HG03175 (cell line): ENCODE data around the gene DCAF11.

ENCODE experiments used
- ATAC-seq: cut with Tn5 transposase; IDR thresholded peaks from one replicate; pipeline ENCODE4 v1.9.1; 2021; ENCODE audit warnings: mild to moderate bottlenecking, moderate library complexity; ENCODE audit not compliant: unreplicated experiment

Gene DCAF11

GRCh38 chr14:24078146-24078545 is 36.4 kb upstream of the DCAF11 start:
- no peak for ATAC-seq

GRCh38 chr14:24079491-24080141 is 35.0 kb upstream of the DCAF11 start:
- no peak for ATAC-seq

DNA sequence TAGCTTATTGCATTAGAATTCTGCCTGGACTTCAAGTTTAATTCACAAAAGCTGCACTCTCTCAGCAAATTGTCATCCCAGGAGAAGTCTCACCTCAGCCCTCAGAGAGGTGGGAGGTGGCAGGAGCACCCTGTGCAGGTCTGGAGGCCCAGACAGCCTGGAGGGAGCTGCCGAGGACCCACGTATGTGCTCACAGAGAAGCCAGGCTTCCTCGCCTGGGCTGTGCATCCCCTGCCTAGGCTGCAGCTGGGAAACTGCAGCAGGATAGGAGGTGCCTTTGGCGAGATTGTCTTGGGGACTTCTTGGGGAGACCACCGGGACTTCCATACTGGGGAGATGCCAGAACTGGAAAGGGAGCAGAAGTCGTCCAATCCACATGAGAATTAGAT is 34.4 kb upstream of the DCAF11 start:
- no peak for ATAC-seq

DNA sequence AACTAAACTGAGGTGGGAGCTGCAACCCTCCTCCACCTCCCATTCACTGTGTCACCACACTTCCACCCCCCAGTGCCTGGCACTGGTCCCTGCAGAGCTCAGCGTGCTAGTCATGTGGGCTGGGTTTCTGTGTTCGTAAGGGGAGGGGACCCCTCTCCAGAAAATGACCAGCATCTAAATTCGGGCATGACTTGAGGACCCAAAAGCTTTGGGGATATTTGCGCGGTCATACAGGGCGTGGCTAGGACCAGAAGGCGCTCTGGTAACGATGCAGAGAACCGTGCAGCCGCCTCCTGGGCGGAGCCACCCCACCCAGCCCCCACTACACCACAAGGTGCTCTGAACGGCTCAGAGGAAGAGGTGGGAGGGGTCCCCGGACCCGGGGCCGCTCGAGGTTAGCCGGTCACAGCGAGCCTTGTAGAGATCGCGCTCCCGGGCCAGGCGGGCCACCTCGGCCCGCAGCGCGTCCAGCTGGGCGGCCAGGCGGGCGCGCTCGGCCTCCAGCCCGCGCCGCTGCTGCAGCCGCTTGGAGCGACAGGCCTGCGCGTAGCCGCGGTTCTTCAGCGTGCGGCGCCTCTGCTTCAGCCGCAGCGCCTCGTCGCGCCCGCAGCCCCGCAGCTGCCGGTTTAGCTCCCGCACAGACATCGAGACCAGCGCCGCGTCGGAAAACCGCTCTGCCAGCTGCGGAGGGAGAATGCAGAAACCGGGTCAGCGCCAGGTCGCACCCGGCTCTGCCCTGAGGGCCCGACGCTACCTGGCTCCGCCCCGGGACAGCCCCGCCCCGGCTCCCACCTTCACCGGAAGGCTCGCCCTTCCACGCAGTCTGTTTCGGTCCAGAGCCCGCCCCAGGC is 33.5 kb upstream of the DCAF11 start:
- ATAC-seq, result peak; percentile 80

- no peak for ATAC-seq
Observed at GRCh38 chr14:24081739-24082211, 32.8 kb upstream of the DCAF11 start.

- no peak for ATAC-seq
Observed at GRCh38 chr14:24082411-24083080, 32.0 kb upstream of the DCAF11 start.

GRCh38 chr14:24083462-24083861 is 31.1 kb upstream of the DCAF11 start:
- ATAC-seq, result no peak

- no peak for ATAC-seq
Observed at GRCh38 chr14:24084440-24084839, 30.1 kb upstream of the DCAF11 start.

GRCh38 chr14:24085215-24085614 is 29.4 kb upstream of the DCAF11 start:
- no peak for ATAC-seq

- no peak for ATAC-seq
Observed at GRCh38 chr14:24086193-24086955, 28.2 kb upstream of the DCAF11 start.

DNA sequence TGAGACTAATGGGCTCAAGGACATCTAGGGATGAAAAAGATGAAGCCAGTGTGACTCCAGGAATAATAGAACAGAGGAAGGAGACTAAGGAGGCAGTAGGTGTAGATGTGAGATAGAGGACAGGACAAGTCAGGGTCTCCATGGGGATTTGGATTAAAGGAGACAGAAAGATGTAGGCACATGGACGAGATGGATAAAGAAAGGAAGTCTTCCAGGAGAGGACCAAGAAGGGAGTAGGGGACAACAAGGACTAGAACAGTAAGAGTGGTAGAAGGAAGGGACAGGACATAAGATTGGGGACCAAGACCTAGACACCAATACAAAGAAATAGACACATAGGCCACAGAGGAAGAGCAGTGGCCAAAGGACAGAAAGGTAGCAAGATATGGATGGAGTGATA is 27.6 kb upstream of the DCAF11 start:
- no peak for ATAC-seq

DNA sequence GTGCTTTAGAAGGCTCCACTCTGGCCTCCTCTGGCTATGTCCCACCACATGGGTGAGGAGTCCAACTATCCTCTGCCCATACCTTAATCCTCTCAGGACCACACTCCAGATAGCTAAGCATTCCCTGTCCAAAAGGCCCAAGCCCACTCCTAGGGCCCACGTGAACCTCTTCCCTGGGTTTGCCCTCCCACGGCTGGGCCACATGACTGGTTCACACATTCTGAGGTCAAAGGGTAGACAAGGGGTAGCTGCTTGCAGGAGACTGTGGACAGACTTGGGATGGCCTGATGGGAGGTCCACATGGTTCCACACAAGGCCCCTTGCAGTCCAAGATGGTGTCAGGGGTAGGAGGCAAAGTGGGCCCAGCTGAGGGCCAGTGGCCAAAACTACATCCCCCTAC is 26.5 kb upstream of the DCAF11 start:
- ATAC-seq, result no peak

- ATAC-seq, result no peak
Observed at GRCh38 chr14:24089890-24090289, 24.7 kb upstream of the DCAF11 start.

GRCh38 chr14:24092110-24092504 is 22.5 kb upstream of the DCAF11 start:
- ATAC-seq, result no peak

- no peak for ATAC-seq
Observed at GRCh38 chr14:24092505-24093206, 21.9 kb upstream of the DCAF11 start.

GRCh38 chr14:24093207-24093900 is 21.2 kb upstream of the DCAF11 start:
- ATAC-seq, result no peak

- ATAC-seq, result peak; percentile 48
Observed at GRCh38 chr14:24093901-24094840, 20.4 kb upstream of the DCAF11 start, which contains the start of gene PCK2. Gene PCK2 (plus strand): TSS chr14:24094311. CDS start chr14:24094406, 95 bp downstream.

DNA sequence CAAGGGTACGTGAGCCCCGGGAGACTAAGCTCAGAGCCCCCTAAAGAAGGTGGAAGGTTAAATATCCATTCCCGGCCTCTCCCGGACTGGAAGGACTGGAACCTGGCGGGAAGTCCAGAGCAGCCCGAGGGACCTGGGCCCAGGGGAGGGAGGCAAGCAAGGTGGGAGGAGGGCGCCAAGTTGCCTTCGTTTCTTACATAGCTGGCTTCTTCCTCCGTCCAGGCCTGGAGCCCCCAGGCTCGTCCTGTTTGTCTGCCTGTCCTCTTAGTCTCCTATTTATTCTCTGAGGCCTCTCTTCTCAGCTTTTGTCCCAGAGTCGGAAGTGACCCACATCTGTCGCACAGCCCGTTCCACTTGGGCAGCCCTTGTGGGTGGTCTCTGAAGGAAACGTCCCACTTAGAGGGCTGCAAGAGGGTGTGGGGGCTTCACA is 19.7 kb upstream of the DCAF11 start:
- ATAC-seq, result no peak
